HG02623 (cell line): ENCODE measurements around the gene IGF1R.

Experiments used
- ATAC-seq: cut with Tn5 transposase; IDR thresholded peaks from one replicate; pipeline ENCODE4 v1.9.1; 2021; ENCODE audit warnings: moderate library complexity; ENCODE audit not compliant: unreplicated experiment

Gene IGF1R

GRCh38 chr15:98703126-98703685 is 54.9 kb downstream of the IGF1R start:
- no peak for ATAC-seq

GRCh38 chr15:98705070-98705469 is 56.7 kb downstream of the IGF1R start:
- ATAC-seq, result no peak

- ATAC-seq, result no peak
These were observed 58.0 kb downstream of the IGF1R start for GRCh38 chr15:98706387-98706786.

GRCh38 chr15:98706986-98707385 is 58.6 kb downstream of the IGF1R start:
- no peak for ATAC-seq

GRCh38 chr15:98708037-98708590 is 59.8 kb downstream of the IGF1R start:
- no peak for ATAC-seq

GRCh38 chr15:98711810-98712209 is 63.5 kb downstream of the IGF1R start:
- no peak for ATAC-seq

GRCh38 chr15:98712845-98713584 is 64.7 kb downstream of the IGF1R start:
- no peak for ATAC-seq

GRCh38 chr15:98713585-98714001 is 65.3 kb downstream of the IGF1R start:
- ATAC-seq, result no peak

- ATAC-seq, result no peak
These were observed 66.6 kb downstream of the IGF1R start for GRCh38 chr15:98714922-98715321.

- no peak for ATAC-seq
These were observed 67.1 kb downstream of the IGF1R start for GRCh38 chr15:98715401-98715800.

GRCh38 chr15:98715890-98716443 is 67.6 kb downstream of the IGF1R start:
- ATAC-seq, result no peak

GRCh38 chr15:98717371-98717770 is 69.0 kb downstream of the IGF1R start:
- no peak for ATAC-seq

GRCh38 chr15:98717942-98718341 is 69.6 kb downstream of the IGF1R start:
- no peak for ATAC-seq

- no peak for ATAC-seq
These were observed 70.2 kb downstream of the IGF1R start for GRCh38 chr15:98718426-98719136.

- no peak for ATAC-seq
These were observed 70.9 kb downstream of the IGF1R start for GRCh38 chr15:98719137-98719740.

- no peak for ATAC-seq
These were observed 71.7 kb downstream of the IGF1R start for GRCh38 chr15:98720031-98720430.

GRCh38 chr15:98720577-98721565 is 72.5 kb downstream of the IGF1R start:
- ATAC-seq, result no peak

GRCh38 chr15:98722209-98722608 is 73.9 kb downstream of the IGF1R start:
- no peak for ATAC-seq

GRCh38 chr15:98722645-98723044 is 74.3 kb downstream of the IGF1R start:
- ATAC-seq, result no peak

GRCh38 chr15:98723195-98723594 is 74.9 kb downstream of the IGF1R start:
- ATAC-seq, result no peak
